Peyer's patch (tissue), 4 donors: ENCODE data around the gene BAHCC1. TPM values are rescaled to one million over a fixed set of nuclear protein-coding genes. Genes with fewer than 3 reads are reported as not detected.

ENCODE experiments used
- DNase-seq, 3 donors: peaks; one replicate each; pipeline ENCODE4 v3.0.0-alpha.2; 2017 to 2019
- H3K27ac ChIP-seq, 4 donors: fragments of 200-600 bp; sonication (generic); one replicate each; pipeline ENCODE4 v1.5.1; 2016 to 2019
- H3K27me3 ChIP-seq, 2 donors: fragments of 200-600 bp; sonication (generic); one replicate each; pipeline ENCODE4 v1.5.1; 2019
- H3K36me3 ChIP-seq, 3 donors: fragments of 200-600 bp; sonication (generic); one replicate each; pipeline ENCODE4 v1.5.1; 2016 to 2019
- H3K4me1 ChIP-seq, 4 donors: fragments of 200-600 bp; sonication (generic); one replicate each; pipeline ENCODE4 v1.5.1; 2016 to 2019
- H3K4me3 ChIP-seq, 4 donors: fragments of 200-600 bp; sonication (generic); 1 replicate in 3 of 4; 2 replicates in 1 of 4; pipeline ENCODE4 v1.5.1; 2016 to 2019; ENCODE audit warnings: mild to moderate bottlenecking in 1 of 4
- H3K9me3 ChIP-seq, 4 donors: fragments of 200-600 bp; sonication (generic); one replicate each; pipeline ENCODE4 v1.5.1; 2016 to 2019; ENCODE audit warnings: mild to moderate bottlenecking in 1 of 4
- POLR2A ChIP-seq, 2 donors: fragments of 450-650 bp; IDR thresholded peaks; one replicate each; pipeline ENCODE4 v1.5.1; 2017; ENCODE audit warnings: antibody characterized with exemption in 2 of 2, mild to moderate bottlenecking in 2 of 2, moderate library complexity in 2 of 2
- total RNA-seq, 4 donors: library from RNA; depleted of rRNA; stranded (reverse); fragments of >200 nt; gene quantifications; one replicate each; pipeline ENCODE4 v1.1.0, GENCODE V29; 2016
- TF ChIP-seq, protein P1 (sequence below), 6 experiments: fragments of 450-650 bp in 4 of 6; fragments of 200-600 bp in 2 of 6; sonication (generic) in 1 of 6; IDR thresholded peaks; one replicate each; pipeline ENCODE4 v1.5.1; 2017 to 2019; ENCODE audit warnings: antibody characterized with exemption in 6 of 6, mild to moderate bottlenecking in 3 of 6, moderate library complexity in 1 of 6

Gene BAHCC1
- total RNA-seq, 4 donors from 2014 or later = 11.6 to 43.0 (median 23.9) TPM

- no peak for TF ChIP-seq POLR2A (IDR thresholded peaks at IDR 0.05)
- TF ChIP-seq, protein P1, sequence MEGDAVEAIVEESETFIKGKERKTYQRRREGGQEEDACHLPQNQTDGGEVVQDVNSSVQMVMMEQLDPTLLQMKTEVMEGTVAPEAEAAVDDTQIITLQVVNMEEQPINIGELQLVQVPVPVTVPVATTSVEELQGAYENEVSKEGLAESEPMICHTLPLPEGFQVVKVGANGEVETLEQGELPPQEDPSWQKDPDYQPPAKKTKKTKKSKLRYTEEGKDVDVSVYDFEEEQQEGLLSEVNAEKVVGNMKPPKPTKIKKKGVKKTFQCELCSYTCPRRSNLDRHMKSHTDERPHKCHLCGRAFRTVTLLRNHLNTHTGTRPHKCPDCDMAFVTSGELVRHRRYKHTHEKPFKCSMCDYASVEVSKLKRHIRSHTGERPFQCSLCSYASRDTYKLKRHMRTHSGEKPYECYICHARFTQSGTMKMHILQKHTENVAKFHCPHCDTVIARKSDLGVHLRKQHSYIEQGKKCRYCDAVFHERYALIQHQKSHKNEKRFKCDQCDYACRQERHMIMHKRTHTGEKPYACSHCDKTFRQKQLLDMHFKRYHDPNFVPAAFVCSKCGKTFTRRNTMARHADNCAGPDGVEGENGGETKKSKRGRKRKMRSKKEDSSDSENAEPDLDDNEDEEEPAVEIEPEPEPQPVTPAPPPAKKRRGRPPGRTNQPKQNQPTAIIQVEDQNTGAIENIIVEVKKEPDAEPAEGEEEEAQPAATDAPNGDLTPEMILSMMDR (IDR thresholded peaks at IDR 0.05) = no peak
- no peak for DNase-seq
- Histone ChIP-seq H3K27ac (no peak overlapping the region), H3K4me3 (no peak overlapping the region), H3K4me1 (peaks cover 0 to 54% (median 30%) of the 10 kb centered on the region in 4 donors), H3K27me3 (no peaks in the 10 kb centered on the region), H3K36me3 (no peaks in the 10 kb centered on the region), H3K9me3 (no peaks in the 10 kb centered on the region)
Measured at GRCh38 chr17:81486199-81486810, 91.0 kb downstream of the BAHCC1 start.

- Histone ChIP-seq H3K4me1 (peaks cover 0 to 51% (median 27%) of the 10 kb centered on the region in 4 donors), H3K9me3 (no peaks in the 10 kb centered on the region), H3K27me3 (no peaks in the 10 kb centered on the region), H3K36me3 (no peaks in the 10 kb centered on the region), H3K4me3 (no peak overlapping the region), H3K27ac (no peak overlapping the region)
- TF ChIP-seq, protein P1 (IDR thresholded peaks at IDR 0.05) = no peak
- TF ChIP-seq POLR2A (IDR thresholded peaks at IDR 0.05) = no peak
- DNase-seq = no peak
Measured at GRCh38 chr17:81487089-81487486, 91.8 kb downstream of the BAHCC1 start.

GRCh38 chr17:81487487-81488275 is 92.4 kb downstream of the BAHCC1 start:
- peak overlapping the region; percentile 62 to 88 (median 79) for H3K27ac ChIP-seq
- peaks cover 0 to 48% (median 27%) of the 10 kb centered on the region in 4 donors for H3K4me1 ChIP-seq
- H3K27me3 ChIP-seq = no peaks in the 10 kb centered on the region
- DNase-seq = peak; percentile 58 to 87 (median 87)
- peak; percentile 61 to 77 for TF ChIP-seq POLR2A (IDR thresholded peaks at IDR 0.05)
- TF ChIP-seq, protein P1 (IDR thresholded peaks at IDR 0.05) = no peak
- H3K9me3 ChIP-seq = no peaks in the 10 kb centered on the region
- peak overlapping the region; percentile 56 to 72 (median 63) for H3K4me3 ChIP-seq
- H3K36me3 ChIP-seq = no peaks in the 10 kb centered on the region

DNA sequence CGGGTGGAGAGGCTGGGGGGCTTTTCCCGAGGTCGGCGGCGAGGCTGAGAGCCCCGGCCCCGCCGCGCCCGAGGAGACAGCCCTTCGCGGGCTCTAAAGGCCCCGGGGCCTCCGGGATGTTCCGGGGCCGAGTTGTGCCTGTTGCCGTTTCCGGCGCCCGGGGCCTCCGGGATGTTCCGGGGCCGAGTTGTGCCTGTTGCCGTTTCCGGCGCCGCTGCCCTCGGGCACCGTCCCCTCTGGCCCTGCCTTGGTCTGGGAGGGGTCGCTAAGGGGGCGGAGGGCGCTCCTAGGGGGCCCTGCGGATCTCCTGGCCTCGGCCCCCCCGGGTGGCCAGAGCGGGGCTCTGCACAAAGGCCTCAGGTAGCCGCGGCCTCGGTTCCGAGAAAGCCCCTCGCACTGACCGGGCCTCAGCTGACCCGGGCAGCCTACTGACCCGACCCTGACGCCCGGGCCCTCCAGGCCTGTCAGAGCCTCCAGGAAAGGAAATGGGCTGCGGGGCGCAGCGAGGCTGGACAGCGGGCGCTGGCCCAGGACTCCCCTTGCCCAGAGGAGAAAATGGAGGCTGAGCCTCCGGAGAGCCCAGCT is 93.1 kb downstream of the BAHCC1 start:
- no peak for TF ChIP-seq POLR2A (IDR thresholded peaks at IDR 0.05)
- TF ChIP-seq, protein P1 (IDR thresholded peaks at IDR 0.05) = no peak
- Histone ChIP-seq H3K36me3 (no peaks in the 10 kb centered on the region), H3K27ac (peak overlapping the region; percentile 62 to 88 (median 79)), H3K9me3 (no peaks in the 10 kb centered on the region), H3K4me3 (peak overlapping the region; percentile 56 to 72 (median 63)), H3K4me1 (peaks cover 0 to 41% (median 24%) of the 10 kb centered on the region in 4 donors), H3K27me3 (no peaks in the 10 kb centered on the region)
- no peak for DNase-seq

GRCh38 chr17:81489012-81489997 is 94.0 kb downstream of the BAHCC1 start:
- Histone ChIP-seq H3K9me3 (no peaks in the 10 kb centered on the region), H3K4me3 (peak overlapping the region in 1 of 4 donors; percentile 72), H3K4me1 (peaks cover 0 to 34% (median 16%) of the 10 kb centered on the region in 4 donors), H3K36me3 (no peaks in the 10 kb centered on the region), H3K27me3 (no peaks in the 10 kb centered on the region), H3K27ac (no peak overlapping the region)
- TF ChIP-seq POLR2A (IDR thresholded peaks at IDR 0.05) = no peak
- TF ChIP-seq, protein P1 (IDR thresholded peaks at IDR 0.05) = no peak
- DNase-seq = no peak
